HG02610 (cell line): Measurements from ENCODE around the gene CORIN.
"Not testable (repeated sequence)": the region's sequence is repeated elsewhere in the genome, so short reads cannot be mapped to it uniquely, and the experiment has no call there.

Source experiments
- ATAC-seq: cut with Tn5 transposase; IDR thresholded peaks from one replicate; pipeline ENCODE4 v1.9.1; 2021; ENCODE audit warnings: mild to moderate bottlenecking, moderate library complexity; ENCODE audit not compliant: unreplicated experiment

Gene CORIN

GRCh38 chr4:47572981-47573380 lies 264.9 kb downstream of the CORIN start:
- ATAC-seq = no peak

GRCh38 chr4:47570816-47571215 lies 267.1 kb downstream of the CORIN start:
- no peak for ATAC-seq

GRCh38 chr4:47567511-47567910 lies 270.4 kb downstream of the CORIN start:
- ATAC-seq = no peak

- ATAC-seq = no peak
Observed at GRCh38 chr4:47566969-47567368, 270.9 kb downstream of the CORIN start.

GRCh38 chr4:47566566-47566965 lies 271.3 kb downstream of the CORIN start:
- no peak for ATAC-seq

GRCh38 chr4:47562297-47562696 lies 275.6 kb downstream of the CORIN start:
- ATAC-seq = no peak

GRCh38 chr4:47561331-47561730 lies 276.5 kb downstream of the CORIN start:
- no peak for ATAC-seq

- no peak for ATAC-seq
Observed at GRCh38 chr4:47560682-47561081, 277.2 kb downstream of the CORIN start.

GRCh38 chr4:47557255-47557654 lies 280.6 kb downstream of the CORIN start:
- no peak for ATAC-seq

- ATAC-seq = not testable (repeated sequence)
Observed at GRCh38 chr4:47555920-47556319, 281.9 kb downstream of the CORIN start.

GRCh38 chr4:47553329-47554125 lies 284.3 kb downstream of the CORIN start:
- ATAC-seq = no peak

GRCh38 chr4:47551682-47552081 lies 286.2 kb downstream of the CORIN start:
- ATAC-seq = no peak

GRCh38 chr4:47550899-47551548 lies 286.8 kb downstream of the CORIN start:
- ATAC-seq = no peak

- ATAC-seq = not testable (repeated sequence)
Observed at GRCh38 chr4:47550357-47550756, 287.5 kb downstream of the CORIN start.
